Retinal pigment epithelial cell (primary cell): ENCODE measurements around the gene PGBD4.

Source experiments
- DNase-seq: peaks from one replicate; pipeline ENCODE4 v3.0.0-alpha.2; 2010; ENCODE audit warnings: low read depth
- H3K4me3 ChIP-seq: 2 replicates; pipeline ENCODE4 v1.5.1; 2011; ENCODE audit warnings: mild to moderate bottlenecking, low read length, control low read depth, moderate library complexity
- TF ChIP-seq, protein P1 (sequence below): conservative IDR thresholded peaks from 2 replicates; pipeline ENCODE4 v1.5.1; 2011; ENCODE audit warnings: low read depth, low read length, control low read depth, inconsistent platforms

The PGBD4 gene

DNA sequence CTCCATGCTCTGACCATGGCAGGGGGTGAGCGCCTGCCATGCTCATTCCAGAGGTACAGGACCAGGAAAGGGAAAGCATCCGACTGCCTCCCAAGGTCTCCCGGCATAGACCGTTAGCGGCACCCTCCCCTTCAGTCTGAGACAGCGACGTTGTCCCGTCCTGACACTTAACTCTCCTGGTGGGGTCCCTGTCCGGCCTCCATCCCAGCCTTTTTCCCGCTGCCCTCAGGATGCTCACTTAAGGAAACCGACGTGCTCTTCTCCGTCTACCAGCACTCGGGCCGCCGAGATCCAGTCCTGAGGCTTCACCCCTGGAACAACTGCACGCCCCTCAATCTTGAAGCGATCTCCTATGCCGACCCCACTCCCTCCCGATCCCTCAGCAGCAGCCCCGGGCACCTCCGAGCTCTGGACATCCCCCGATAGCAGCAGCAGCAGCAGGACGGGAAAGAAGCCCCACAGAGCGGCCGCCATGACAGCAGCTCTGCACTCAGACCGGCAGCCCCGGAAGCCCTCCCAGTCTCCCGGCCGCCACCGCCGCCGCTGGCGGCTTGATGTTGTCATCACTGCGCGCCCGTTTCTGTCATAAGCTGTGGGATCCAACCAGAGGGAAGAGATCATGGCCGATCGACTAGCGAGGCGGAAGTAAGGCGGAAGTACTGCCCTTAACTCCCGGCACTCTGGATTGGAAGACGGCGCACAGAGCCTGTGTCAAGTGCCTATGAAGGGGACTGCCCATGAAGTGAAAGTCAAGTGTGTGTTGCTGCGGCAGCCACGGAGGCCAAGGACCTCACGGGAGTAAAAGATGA, at the start of gene PGBD4, which contains the start of gene EMC7:
Gene PGBD4, plus strand, starts transcription at position 718 of the 809 bp plus-strand sequence. CDS start 449 bp downstream, outside the sequence.
Gene EMC7, minus strand, starts transcription at position 497 of the 809 bp plus-strand sequence. Its CDS starts 23 bp downstream, at position 474.
- H3K4me3 ChIP-seq: peak within 1 kb of the TSS; percentile 99
- peak; percentile 100 for DNase-seq
- TF ChIP-seq, protein P1, sequence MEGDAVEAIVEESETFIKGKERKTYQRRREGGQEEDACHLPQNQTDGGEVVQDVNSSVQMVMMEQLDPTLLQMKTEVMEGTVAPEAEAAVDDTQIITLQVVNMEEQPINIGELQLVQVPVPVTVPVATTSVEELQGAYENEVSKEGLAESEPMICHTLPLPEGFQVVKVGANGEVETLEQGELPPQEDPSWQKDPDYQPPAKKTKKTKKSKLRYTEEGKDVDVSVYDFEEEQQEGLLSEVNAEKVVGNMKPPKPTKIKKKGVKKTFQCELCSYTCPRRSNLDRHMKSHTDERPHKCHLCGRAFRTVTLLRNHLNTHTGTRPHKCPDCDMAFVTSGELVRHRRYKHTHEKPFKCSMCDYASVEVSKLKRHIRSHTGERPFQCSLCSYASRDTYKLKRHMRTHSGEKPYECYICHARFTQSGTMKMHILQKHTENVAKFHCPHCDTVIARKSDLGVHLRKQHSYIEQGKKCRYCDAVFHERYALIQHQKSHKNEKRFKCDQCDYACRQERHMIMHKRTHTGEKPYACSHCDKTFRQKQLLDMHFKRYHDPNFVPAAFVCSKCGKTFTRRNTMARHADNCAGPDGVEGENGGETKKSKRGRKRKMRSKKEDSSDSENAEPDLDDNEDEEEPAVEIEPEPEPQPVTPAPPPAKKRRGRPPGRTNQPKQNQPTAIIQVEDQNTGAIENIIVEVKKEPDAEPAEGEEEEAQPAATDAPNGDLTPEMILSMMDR: no peak

DNA sequence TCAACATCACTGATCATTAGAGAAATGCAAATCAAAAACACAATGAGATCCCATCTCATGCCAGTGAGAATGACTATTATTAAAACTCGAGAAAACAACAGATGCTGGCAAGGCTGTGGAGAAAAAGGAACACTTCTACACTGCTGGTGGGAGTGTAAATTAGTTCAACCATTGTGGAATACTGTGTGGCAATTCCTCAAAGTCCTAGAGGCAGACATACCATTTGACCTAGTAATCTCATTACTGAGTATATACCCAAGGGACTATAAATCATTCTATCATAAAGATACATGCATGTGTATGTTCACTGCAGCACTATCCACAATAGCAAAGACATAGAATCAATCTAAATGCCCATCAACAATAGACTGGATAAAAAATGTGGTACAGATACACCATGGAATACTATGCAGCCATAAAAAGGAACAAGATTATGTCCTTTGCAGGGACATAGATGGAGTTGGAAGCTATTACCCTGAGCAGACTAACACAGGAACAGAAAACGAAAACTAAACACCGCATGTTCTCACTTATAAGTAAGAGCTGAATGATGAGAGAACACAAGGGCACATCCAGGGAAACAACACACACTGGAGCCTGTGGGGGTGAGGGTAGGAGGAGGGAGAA, 47.7 kb upstream of the PGBD4 start:
- TF ChIP-seq, protein P1: no peak
- no peak for DNase-seq

DNA sequence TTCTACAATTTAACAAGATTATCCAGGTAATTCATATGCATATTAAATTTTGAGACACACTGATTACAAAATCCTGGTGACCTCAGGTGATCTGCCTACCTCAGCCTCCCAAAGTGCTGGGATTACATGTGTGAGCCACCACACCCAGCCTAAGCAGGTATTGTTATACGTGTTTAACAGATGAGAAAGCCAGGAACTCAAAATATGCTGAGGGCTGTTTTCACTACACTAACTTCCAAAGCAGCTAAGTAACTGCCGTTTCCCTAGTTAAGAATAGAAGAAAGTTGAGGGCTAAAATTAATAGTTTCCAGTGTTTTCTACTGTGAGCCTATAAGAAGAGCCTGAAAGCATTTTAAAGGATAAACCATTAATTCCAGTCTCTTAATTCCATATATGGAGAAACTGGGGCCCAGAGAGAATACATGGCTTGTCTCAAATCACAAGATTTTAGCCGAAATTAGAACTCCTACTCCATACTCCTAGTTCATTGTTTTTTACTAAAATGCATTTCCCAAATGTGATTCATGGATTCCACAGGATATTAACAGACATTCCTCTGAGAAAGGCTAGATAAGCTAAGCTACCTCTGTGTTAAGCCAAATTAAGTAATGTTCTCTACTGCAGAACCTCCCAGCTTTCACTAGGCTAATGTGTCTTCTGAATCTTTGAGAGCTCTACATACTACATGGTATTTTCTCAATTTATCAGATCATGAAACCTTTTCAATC, 45.9 kb upstream of the PGBD4 start:
- TF ChIP-seq, protein P1: no peak
- DNase-seq: peak; percentile 90
- no peak overlapping the region for H3K4me3 ChIP-seq

More for the DNA sequence above, 47.7 kb upstream of the PGBD4 start:
- no peak overlapping the region for H3K4me3 ChIP-seq

DNA sequence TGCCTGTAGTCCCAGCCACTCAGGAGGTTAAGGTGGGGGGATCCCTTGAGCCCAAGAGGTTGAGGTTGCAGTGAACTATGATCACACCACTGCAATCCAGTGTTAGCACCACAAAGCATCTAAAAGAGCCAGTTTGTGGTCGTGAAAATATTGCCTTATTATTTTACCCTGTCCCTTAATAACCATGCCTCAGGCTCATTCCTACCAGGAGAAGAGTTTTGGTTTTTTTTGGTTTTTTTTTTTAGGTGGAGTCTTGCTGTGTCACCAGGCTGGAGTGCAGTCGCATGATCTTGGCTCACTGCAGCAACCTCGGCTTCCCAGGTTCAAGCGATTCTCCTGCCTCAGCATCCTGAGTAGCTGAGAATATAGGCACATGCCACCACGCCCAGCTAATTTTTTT, 45.0 kb upstream of the PGBD4 start:
- H3K4me3 ChIP-seq: no peak overlapping the region
- DNase-seq: no peak
- TF ChIP-seq, protein P1: no peak

DNA sequence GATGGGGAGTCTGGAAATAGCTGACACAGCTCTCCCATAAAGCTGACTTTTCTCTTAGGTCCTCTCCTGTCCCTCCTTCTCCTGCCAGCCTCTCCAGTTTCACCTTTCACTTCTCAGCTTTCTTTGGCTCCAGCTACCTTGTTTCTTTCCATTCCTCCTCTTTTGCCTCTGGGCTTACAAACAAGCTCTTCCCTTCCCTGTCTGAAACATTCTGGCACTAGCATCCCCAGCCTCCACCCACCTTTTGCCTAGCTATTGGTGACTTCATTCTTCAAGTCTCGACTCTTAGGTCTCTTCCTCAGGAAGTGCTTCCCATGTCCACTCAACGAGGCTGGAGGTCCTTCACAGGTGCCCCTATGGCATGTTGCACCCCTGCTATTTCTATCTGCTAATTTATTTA, 42.4 kb upstream of the PGBD4 start:
- no peak for DNase-seq
- TF ChIP-seq, protein P1: no peak
- no peak overlapping the region for H3K4me3 ChIP-seq

DNA sequence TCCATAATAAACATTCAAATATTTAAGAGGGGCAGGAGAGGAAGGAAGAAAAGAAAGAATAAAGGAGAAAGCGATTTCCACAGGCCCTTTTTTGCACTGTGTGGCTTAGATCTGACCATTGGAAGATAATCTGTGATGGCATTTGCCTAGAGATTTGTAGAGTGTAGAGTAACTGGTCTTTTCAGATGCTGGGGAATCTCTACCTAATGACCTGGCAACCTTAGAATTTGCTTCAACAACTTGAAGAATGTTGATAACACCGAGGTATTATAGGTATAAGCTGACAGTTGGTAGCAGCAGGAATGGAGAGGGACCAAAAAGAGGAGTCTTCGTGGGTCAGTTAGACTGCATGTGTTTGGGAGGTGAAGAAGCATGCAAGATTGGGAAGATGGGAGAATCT, 41.9 kb upstream of the PGBD4 start:
- H3K4me3 ChIP-seq: no peak overlapping the region
- TF ChIP-seq, protein P1: no peak
- DNase-seq: no peak
